ENCODE data around the gene ANKRD31. TPM values are rescaled to one million over a fixed set of nuclear protein-coding genes. Genes with fewer than 3 reads are reported as not detected.

ANKRD31 gene
- total RNA-seq, 1 experiment from 2014 or later, result 0.15 TPM

- ChIA-PET CTCF (no interaction called here), POLR2A (ENCODE audit: low non-redundant PET) (no interaction called here)
- no peak for DNase-seq (ENCODE audit: low spot score)
- H3K27ac ChIP-seq (ENCODE audit: low read depth, low read length, poor library complexity, severe bottlenecking), result no peak overlapping the region
- no peaks in the 10 kb centered on the region for H3K9me3 ChIP-seq (ENCODE audit: low read depth, low read length, poor library complexity, severe bottlenecking)
- BruUV-seq (replicated peaks), result no TSS peak
- TF ChIP-seq EZH2 (IDR thresholded peaks at IDR 0.05; ENCODE audit: borderline replicate concordance, low read depth, low read length, poor library complexity, severe bottlenecking) (no peak), CTCF (conservative IDR thresholded peaks at IDR 0.05; ENCODE audit: low read depth, low read length) (no peak)
- no peaks in the 10 kb centered on the region for H3K27me3 ChIP-seq (replicated peaks; ENCODE audit: insufficient read depth, low read depth, low read length, poor library complexity)
- intact Hi-C loops (cut with micrococcal nuclease; ENCODE audit: unreplicated experiment), result no loop called here
- no peaks in the 10 kb centered on the region for H3K36me3 ChIP-seq (ENCODE audit: insufficient read depth, low read length, poor library complexity, severe bottlenecking)
- no peak overlapping the region for H3K4me3 ChIP-seq (ENCODE audit: low read depth, low read length, poor library complexity, severe bottlenecking)
- no peaks in the 10 kb centered on the region for H3K4me1 ChIP-seq (ENCODE audit: insufficient read depth, low read length, poor library complexity, severe bottlenecking)
These were observed 8.3 kb upstream of the ANKRD31 start for GRCh38 chr5:75245023-75245422.

- no peak for TF ChIP-seq EZH2 (IDR thresholded peaks at IDR 0.05; ENCODE audit: borderline replicate concordance, low read depth, low read length, poor library complexity, severe bottlenecking)
- TF ChIP-seq CTCF (conservative IDR thresholded peaks at IDR 0.05; ENCODE audit: low read depth, low read length), result no peak
- Histone ChIP-seq H3K4me1 (ENCODE audit: insufficient read depth, low read length, poor library complexity, severe bottlenecking) (no peaks in the 10 kb centered on the region), H3K9me3 (ENCODE audit: low read depth, low read length, poor library complexity, severe bottlenecking) (no peaks in the 10 kb centered on the region), H3K36me3 (ENCODE audit: insufficient read depth, low read length, poor library complexity, severe bottlenecking) (no peaks in the 10 kb centered on the region), H3K27ac (ENCODE audit: low read depth, low read length, poor library complexity, severe bottlenecking) (no peak overlapping the region), H3K27me3 (replicated peaks; ENCODE audit: insufficient read depth, low read depth, low read length, poor library complexity) (no peaks in the 10 kb centered on the region), H3K4me3 (ENCODE audit: low read depth, low read length, poor library complexity, severe bottlenecking) (no peak overlapping the region)
- no TSS peak for BruUV-seq (replicated peaks)
- DNase-seq (ENCODE audit: low spot score), result no peak
- POLR2A ChIA-PET (ENCODE audit: low non-redundant PET), result no interaction called here
- CTCF ChIA-PET, result no interaction called here
- intact Hi-C loops (cut with micrococcal nuclease; ENCODE audit: unreplicated experiment), result no loop called here
These were observed 6.8 kb upstream of the ANKRD31 start for GRCh38 chr5:75243510-75243909.

GRCh38 chr5:75243100-75243499, 6.4 kb upstream of the ANKRD31 start:
- Histone ChIP-seq H3K4me1 (ENCODE audit: insufficient read depth, low read length, poor library complexity, severe bottlenecking) (no peaks in the 10 kb centered on the region), H3K9me3 (ENCODE audit: low read depth, low read length, poor library complexity, severe bottlenecking) (no peaks in the 10 kb centered on the region), H3K27me3 (replicated peaks; ENCODE audit: insufficient read depth, low read depth, low read length, poor library complexity) (no peaks in the 10 kb centered on the region), H3K36me3 (ENCODE audit: insufficient read depth, low read length, poor library complexity, severe bottlenecking) (no peaks in the 10 kb centered on the region), H3K4me3 (ENCODE audit: low read depth, low read length, poor library complexity, severe bottlenecking) (no peak overlapping the region), H3K27ac (ENCODE audit: low read depth, low read length, poor library complexity, severe bottlenecking) (no peak overlapping the region)
- CTCF ChIA-PET, result no interaction called here
- POLR2A ChIA-PET (ENCODE audit: low non-redundant PET), result no interaction called here
- no TSS peak for BruUV-seq (replicated peaks)
- intact Hi-C loops (cut with micrococcal nuclease; ENCODE audit: unreplicated experiment), result no loop called here
- TF ChIP-seq EZH2 (IDR thresholded peaks at IDR 0.05; ENCODE audit: borderline replicate concordance, low read depth, low read length, poor library complexity, severe bottlenecking) (no peak), CTCF (conservative IDR thresholded peaks at IDR 0.05; ENCODE audit: low read depth, low read length) (no peak)
- DNase-seq (ENCODE audit: low spot score), result no peak

All from A673 (cell line).